HepG2 (cell line): Measurements from ENCODE around the gene NCAPD2. TPM values are rescaled to one million over a fixed set of nuclear protein-coding genes. Genes with fewer than 3 reads are reported as not detected.

Experiments used
- BCL6 ChIP-seq: IDR thresholded peaks from 2 replicates; pipeline ENCODE4 v1.6.1; 2016; ENCODE audit warnings: missing genetic modification reagents, missing compliant biosample characterization
- KDM5B ChIP-seq: sonication (generic); formaldehyde crosslinking; IDR thresholded peaks from 2 replicates; pipeline ENCODE4 v1.4.0; 2020; ENCODE audit warnings: missing genetic modification reagents, mild to moderate bottlenecking, borderline replicate concordance
- LCORL ChIP-seq, 2 experiments: fragments of 450-650 bp in 1 of 2; sonication (generic) in 1 of 2; formaldehyde crosslinking in 1 of 2; IDR thresholded peaks; 2 replicates each; pipeline versions ENCODE4 v1.5.0 to v1.6.1; 2017 to 2020; ENCODE audit warnings: antibody characterized with exemption in 1 of 2, missing genetic modification reagents in 1 of 2
- MEIS1 ChIP-seq: sonication (generic); formaldehyde crosslinking; IDR thresholded peaks from 2 replicates; pipeline ENCODE4 v1.9.0; 2021; ENCODE audit warnings: mild to moderate bottlenecking, missing genetic modification reagents, moderate library complexity, borderline replicate concordance
- NFKBIZ ChIP-seq: IDR thresholded peaks from 2 replicates; pipeline ENCODE4 v1.6.1; 2018; ENCODE audit warnings: missing genetic modification reagents, missing compliant biosample characterization
- NONO ChIP-seq, 2 experiments: fragments of 450-650 bp in 1 of 2; sonication (generic) in 1 of 2; formaldehyde crosslinking in 1 of 2; IDR thresholded peaks in 1 of 2; conservative IDR thresholded peaks in 1 of 2; 2 replicates each; pipeline versions ENCODE4 v1.6.1 to v1.8.0; 2017 to 2022; ENCODE audit warnings: mild to moderate bottlenecking in 1 of 2, missing genetic modification reagents in 1 of 2, moderate library complexity in 1 of 2
- NR3C1 ChIP-seq: sonication (generic); formaldehyde crosslinking; IDR thresholded peaks from 2 replicates; pipeline ENCODE4 v1.4.0; 2020; ENCODE audit warnings: missing genetic modification reagents
- PHF20 ChIP-seq: sonication (generic); formaldehyde crosslinking; IDR thresholded peaks from 2 replicates; pipeline ENCODE4 v1.5.0; 2020; ENCODE audit warnings: mild to moderate bottlenecking, missing genetic modification reagents
- RBM22 ChIP-seq: fragments of 200-400 bp; formaldehyde crosslinking; optimal IDR thresholded peaks from 2 replicates; pipeline ENCODE3; 2017; ENCODE audit warnings: mild to moderate bottlenecking, low read length, moderate library complexity
- ZNF143 ChIP-seq: sonication (generic); formaldehyde crosslinking; IDR thresholded peaks from 2 replicates; pipeline ENCODE4 v1.4.0; 2020; ENCODE audit warnings: missing genetic modification reagents
- ZNF263 ChIP-seq: sonication (generic); formaldehyde crosslinking; IDR thresholded peaks from 2 replicates; pipeline ENCODE4 v1.4.0; 2020; ENCODE audit warnings: missing genetic modification reagents
- ZNF292 ChIP-seq: sonication (generic); formaldehyde crosslinking; IDR thresholded peaks from 2 replicates; pipeline ENCODE4 v1.8.1; 2022; ENCODE audit warnings: mild to moderate bottlenecking, low read depth, missing genetic modification reagents, borderline replicate concordance
- ZNF326 ChIP-seq: sonication (generic); formaldehyde crosslinking; IDR thresholded peaks from 2 replicates; pipeline ENCODE4 v1.4.0; 2020; ENCODE audit warnings: missing genetic modification reagents, borderline replicate concordance
- ZNF335 ChIP-seq: sonication (generic); formaldehyde crosslinking; IDR thresholded peaks from 2 replicates; pipeline ENCODE4 v1.4.0; 2020; ENCODE audit warnings: missing genetic modification reagents
- ZNF431 ChIP-seq: sonication (generic); formaldehyde crosslinking; IDR thresholded peaks from 2 replicates; pipeline ENCODE4 v1.9.0; 2022; ENCODE audit warnings: missing genetic modification reagents, low read depth, mild to moderate bottlenecking, borderline replicate concordance
- ZNF737 ChIP-seq: sonication (generic); formaldehyde crosslinking; IDR thresholded peaks from 2 replicates; pipeline ENCODE4 v1.5.0; 2020; ENCODE audit warnings: missing genetic modification reagents, mild to moderate bottlenecking, borderline replicate concordance
- ZSCAN20 ChIP-seq: sonication (generic); formaldehyde crosslinking; IDR thresholded peaks from 2 replicates; pipeline ENCODE4 v1.4.0; 2020; ENCODE audit warnings: missing genetic modification reagents, mild to moderate bottlenecking, borderline replicate concordance
- ZSCAN25 ChIP-seq: sonication (generic); formaldehyde crosslinking; IDR thresholded peaks from 2 replicates; pipeline ENCODE4 v1.8.0; 2022; ENCODE audit warnings: mild to moderate bottlenecking, missing genetic modification reagents
- polyA plus RNA-seq, 8 experiments: library from polyadenylated mRNA; depleted of rRNA in 3 of 8; stranded (reverse) in 7 of 8; unstranded in 1 of 8; fragments of >200 nt; fragmentation: Illumina TruSeq in 4 of 8; extraction: Trizol in 4 of 8; gene quantifications; 2 replicates each; pipeline versions ENCODE4 v1.2.1 to v1.2.3, GENCODE V29; 2011 to 2016; ENCODE audit warnings: low read depth in 4 of 8, missing spikeins in 1 of 8, mixed read lengths in 1 of 8; ENCODE audit not compliant: insufficient read depth in 1 of 8
- total RNA-seq, 5 experiments: library from RNA; depleted of rRNA; stranded (reverse); fragments of >200 nt; fragmentation: Illumina TruSeq; extraction: Trizol; gene quantifications; 2 replicates each; pipeline ENCODE4 v1.2.3, GENCODE V29; 2016; ENCODE audit warnings: low read depth in 1 of 5
- TF ChIP-seq, protein P1 (sequence below): sonication (generic); formaldehyde crosslinking; IDR thresholded peaks from 2 replicates; pipeline ENCODE4 v1.4.0; 2020; ENCODE audit warnings: missing genetic modification reagents, borderline replicate concordance
- TF ChIP-seq, protein P2 (sequence below): sonication (generic); formaldehyde crosslinking; IDR thresholded peaks from 2 replicates; pipeline ENCODE4 v1.5.0; 2020; ENCODE audit warnings: mild to moderate bottlenecking, missing genetic modification reagents
- TF ChIP-seq, protein P3 (sequence below): sonication (generic); formaldehyde crosslinking; IDR thresholded peaks from 2 replicates; pipeline ENCODE4 v1.5.1; 2020; ENCODE audit warnings: missing genetic modification reagents, mild to moderate bottlenecking, borderline replicate concordance

Gene NCAPD2
- total and polyA plus RNA-seq, 2 of the 13 experiments (the other 11 are each of a cell fraction or from before 2014, with no cell fraction given), result 51.1 to 65.6 TPM

DNA sequence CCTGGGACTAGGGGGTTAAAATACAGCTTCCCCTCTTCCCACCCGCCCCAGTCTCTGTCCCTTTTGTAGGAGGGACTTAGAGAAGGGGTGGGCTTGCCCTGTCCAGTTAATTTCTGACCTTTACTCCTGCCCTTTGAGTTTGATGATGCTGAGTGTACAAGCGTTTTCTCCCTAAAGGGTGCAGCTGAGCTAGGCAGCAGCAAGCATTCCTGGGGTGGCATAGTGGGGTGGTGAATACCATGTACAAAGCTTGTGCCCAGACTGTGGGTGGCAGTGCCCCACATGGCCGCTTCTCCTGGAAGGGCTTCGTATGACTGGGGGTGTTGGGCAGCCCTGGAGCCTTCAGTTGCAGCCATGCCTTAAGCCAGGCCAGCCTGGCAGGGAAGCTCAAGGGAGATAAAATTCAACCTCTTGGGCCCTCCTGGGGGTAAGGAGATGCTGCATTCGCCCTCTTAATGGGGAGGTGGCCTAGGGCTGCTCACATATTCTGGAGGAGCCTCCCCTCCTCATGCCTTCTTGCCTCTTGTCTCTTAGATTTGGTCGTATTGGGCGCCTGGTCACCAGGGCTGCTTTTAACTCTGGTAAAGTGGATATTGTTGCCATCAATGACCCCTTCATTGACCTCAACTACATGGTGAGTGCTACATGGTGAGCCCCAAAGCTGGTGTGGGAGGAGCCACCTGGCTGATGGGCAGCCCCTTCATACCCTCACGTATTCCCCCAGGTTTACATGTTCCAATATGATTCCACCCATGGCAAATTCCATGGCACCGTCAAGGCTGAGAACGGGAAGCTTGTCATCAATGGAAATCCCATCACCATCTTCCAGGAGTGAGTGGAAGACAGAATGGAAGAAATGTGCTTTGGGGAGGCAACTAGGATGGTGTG, 42.3 kb downstream of the NCAPD2 start (continued):
- TF ChIP-seq NONO (IDR thresholded peaks at IDR 0.05) (no peak), NONO (CRISPR knock-in tag; conservative IDR thresholded peaks at IDR 0.05) (no peak), KDM5B (no peak), ZSCAN25 (CRISPR knock-in tag) (0 out of 2 replicates have a peak, but pooled peaks have one; percentile 21), NR3C1 (CRISPR knock-in tag) (no peak), ZNF737 (CRISPR knock-in tag) (no peak), ZNF143 (CRISPR knock-in tag) (no peak), ZNF335 (CRISPR knock-in tag) (no peak), ZNF263 (CRISPR knock-in tag) (no peak), BCL6 (no peak), ZNF431 (no peak), PHF20 (no peak), ZNF326 (CRISPR knock-in tag) (no peak), RBM22 (peak; percentile 34), LCORL (IDR thresholded peaks at IDR 0.05) (no peak), LCORL (CRISPR knock-in tag; IDR thresholded peaks at IDR 0.05) (no peak), ZSCAN20 (CRISPR knock-in tag) (no peak), ZNF292 (CRISPR knock-in tag) (no peak), NFKBIZ (CRISPR knock-in tag) (no peak), MEIS1 (0 out of 2 replicates have a peak, but pooled peaks have one; percentile 15)
- TF ChIP-seq, protein P1, sequence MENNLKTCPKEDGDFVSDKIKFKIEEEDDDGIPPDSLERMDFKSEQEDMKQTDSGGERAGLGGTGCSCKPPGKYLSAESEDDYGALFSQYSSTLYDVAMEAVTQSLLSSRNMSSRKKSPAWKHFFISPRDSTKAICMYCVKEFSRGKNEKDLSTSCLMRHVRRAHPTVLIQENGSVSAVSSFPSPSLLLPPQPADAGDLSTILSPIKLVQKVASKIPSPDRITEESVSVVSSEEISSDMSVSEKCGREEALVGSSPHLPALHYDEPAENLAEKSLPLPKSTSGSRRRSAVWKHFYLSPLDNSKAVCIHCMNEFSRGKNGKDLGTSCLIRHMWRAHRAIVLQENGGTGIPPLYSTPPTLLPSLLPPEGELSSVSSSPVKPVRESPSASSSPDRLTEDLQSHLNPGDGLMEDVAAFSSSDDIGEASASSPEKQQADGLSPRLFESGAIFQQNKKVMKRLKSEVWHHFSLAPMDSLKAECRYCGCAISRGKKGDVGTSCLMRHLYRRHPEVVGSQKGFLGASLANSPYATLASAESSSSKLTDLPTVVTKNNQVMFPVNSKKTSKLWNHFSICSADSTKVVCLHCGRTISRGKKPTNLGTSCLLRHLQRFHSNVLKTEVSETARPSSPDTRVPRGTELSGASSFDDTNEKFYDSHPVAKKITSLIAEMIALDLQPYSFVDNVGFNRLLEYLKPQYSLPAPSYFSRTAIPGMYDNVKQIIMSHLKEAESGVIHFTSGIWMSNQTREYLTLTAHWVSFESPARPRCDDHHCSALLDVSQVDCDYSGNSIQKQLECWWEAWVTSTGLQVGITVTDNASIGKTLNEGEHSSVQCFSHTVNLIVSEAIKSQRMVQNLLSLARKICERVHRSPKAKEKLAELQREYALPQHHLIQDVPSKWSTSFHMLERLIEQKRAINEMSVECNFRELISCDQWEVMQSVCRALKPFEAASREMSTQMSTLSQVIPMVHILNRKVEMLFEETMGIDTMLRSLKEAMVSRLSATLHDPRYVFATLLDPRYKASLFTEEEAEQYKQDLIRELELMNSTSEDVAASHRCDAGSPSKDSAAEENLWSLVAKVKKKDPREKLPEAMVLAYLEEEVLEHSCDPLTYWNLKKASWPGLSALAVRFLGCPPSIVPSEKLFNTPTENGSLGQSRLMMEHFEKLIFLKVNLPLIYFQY (CRISPR knock-in tag), result no peak
- TF ChIP-seq, protein P2, sequence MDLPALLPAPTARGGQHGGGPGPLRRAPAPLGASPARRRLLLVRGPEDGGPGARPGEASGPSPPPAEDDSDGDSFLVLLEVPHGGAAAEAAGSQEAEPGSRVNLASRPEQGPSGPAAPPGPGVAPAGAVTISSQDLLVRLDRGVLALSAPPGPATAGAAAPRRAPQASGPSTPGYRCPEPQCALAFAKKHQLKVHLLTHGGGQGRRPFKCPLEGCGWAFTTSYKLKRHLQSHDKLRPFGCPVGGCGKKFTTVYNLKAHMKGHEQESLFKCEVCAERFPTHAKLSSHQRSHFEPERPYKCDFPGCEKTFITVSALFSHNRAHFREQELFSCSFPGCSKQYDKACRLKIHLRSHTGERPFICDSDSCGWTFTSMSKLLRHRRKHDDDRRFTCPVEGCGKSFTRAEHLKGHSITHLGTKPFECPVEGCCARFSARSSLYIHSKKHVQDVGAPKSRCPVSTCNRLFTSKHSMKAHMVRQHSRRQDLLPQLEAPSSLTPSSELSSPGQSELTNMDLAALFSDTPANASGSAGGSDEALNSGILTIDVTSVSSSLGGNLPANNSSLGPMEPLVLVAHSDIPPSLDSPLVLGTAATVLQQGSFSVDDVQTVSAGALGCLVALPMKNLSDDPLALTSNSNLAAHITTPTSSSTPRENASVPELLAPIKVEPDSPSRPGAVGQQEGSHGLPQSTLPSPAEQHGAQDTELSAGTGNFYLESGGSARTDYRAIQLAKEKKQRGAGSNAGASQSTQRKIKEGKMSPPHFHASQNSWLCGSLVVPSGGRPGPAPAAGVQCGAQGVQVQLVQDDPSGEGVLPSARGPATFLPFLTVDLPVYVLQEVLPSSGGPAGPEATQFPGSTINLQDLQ (CRISPR knock-in tag), result no peak
- TF ChIP-seq, protein P3, sequence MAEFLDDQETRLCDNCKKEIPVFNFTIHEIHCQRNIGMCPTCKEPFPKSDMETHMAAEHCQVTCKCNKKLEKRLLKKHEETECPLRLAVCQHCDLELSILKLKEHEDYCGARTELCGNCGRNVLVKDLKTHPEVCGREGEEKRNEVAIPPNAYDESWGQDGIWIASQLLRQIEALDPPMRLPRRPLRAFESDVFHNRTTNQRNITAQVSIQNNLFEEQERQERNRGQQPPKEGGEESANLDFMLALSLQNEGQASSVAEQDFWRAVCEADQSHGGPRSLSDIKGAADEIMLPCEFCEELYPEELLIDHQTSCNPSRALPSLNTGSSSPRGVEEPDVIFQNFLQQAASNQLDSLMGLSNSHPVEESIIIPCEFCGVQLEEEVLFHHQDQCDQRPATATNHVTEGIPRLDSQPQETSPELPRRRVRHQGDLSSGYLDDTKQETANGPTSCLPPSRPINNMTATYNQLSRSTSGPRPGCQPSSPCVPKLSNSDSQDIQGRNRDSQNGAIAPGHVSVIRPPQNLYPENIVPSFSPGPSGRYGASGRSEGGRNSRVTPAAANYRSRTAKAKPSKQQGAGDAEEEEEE (CRISPR knock-in tag), result no peak
